ENCODE data around the gene GOLGA8N.

The GOLGA8N gene

DNA sequence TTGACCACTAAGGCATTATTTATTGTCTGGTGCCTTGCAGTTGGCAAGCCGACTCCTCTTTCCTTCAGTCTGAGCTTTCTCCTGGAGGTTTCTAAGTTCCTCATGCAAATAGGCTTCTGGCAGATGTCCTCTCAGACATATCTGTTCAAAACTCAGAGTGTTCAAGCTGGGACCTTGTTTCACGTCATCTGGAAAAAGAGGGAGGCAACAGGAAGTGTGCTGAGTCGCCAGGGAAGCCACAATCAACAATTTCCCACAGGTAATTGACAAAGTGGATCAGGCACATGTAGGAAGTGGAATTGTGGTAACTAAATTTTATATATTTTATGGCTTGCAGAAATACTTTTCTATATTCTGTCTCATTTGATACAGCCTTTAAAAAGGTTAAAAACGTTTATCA is 62.8 kb downstream of the GOLGA8N start:
- no peak overlapping the region for H3K4me3 ChIP-seq (ENCODE audit: low read depth, low read length)
- peaks cover 21% of the 10 kb centered on the region for H3K4me1 ChIP-seq (ENCODE audit: control insufficient read depth, insufficient read depth, low read length)
- H3K36me3 ChIP-seq (ENCODE audit: control insufficient read depth, insufficient read depth, low read length): no peaks in the 10 kb centered on the region
- H3K9me3 ChIP-seq (ENCODE audit: control insufficient read depth, insufficient read depth, low read length): no peaks in the 10 kb centered on the region
- no peaks in the 10 kb centered on the region for H3K27me3 ChIP-seq (ENCODE audit: control insufficient read depth, insufficient read depth, low read length)
- no peak overlapping the region for H3K9ac ChIP-seq (ENCODE audit: low read depth, low read length)

DNA sequence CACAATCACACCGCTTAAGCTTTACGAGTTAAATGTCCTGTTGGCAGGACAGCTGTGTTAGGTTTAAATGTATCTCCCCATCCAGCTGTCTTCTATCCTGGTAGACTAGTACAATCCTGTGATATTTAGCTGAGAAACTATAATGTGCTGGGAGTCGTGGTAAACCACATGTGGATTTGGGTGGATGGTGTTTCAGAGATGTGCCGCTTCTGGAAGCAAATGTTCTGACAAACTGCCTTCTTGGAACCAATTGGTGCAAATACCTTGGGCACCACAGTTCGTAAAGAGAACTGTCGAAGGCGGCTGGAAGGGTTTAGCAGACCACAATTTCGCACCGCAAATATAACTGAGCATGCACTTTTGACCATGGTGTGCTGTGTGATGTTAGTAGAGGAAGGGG is 63.2 kb downstream of the GOLGA8N start:
- H3K4me3 ChIP-seq (ENCODE audit: low read depth, low read length): no peak overlapping the region
- H3K27me3 ChIP-seq (ENCODE audit: control insufficient read depth, insufficient read depth, low read length): no peaks in the 10 kb centered on the region
- peaks cover 19% of the 10 kb centered on the region for H3K4me1 ChIP-seq (ENCODE audit: control insufficient read depth, insufficient read depth, low read length)
- no peak overlapping the region for H3K9ac ChIP-seq (ENCODE audit: low read depth, low read length)
- no peaks in the 10 kb centered on the region for H3K36me3 ChIP-seq (ENCODE audit: control insufficient read depth, insufficient read depth, low read length)
- H3K9me3 ChIP-seq (ENCODE audit: control insufficient read depth, insufficient read depth, low read length): no peaks in the 10 kb centered on the region
